HepG2 (cell line): ENCODE data around the gene ADCY9. TPM values are rescaled to one million over a fixed set of nuclear protein-coding genes. Genes with fewer than 3 reads are reported as not detected.

Source experiments
- AGO2 ChIP-seq: fragments of 200-400 bp; formaldehyde crosslinking; optimal IDR thresholded peaks from 2 replicates; pipeline ENCODE3; 2017; ENCODE audit warnings: mild to moderate bottlenecking, low read depth, low read length, moderate library complexity
- FIP1L1 ChIP-seq: fragments of 200-400 bp; formaldehyde crosslinking; IDR thresholded peaks from 2 replicates; pipeline ENCODE4 v1.6.1; 2018; ENCODE audit warnings: low read depth, mild to moderate bottlenecking, low read length, moderate library complexity, borderline replicate concordance; ENCODE audit not compliant: insufficient read depth
- FOXA3 ChIP-seq: IDR thresholded peaks from 2 replicates; pipeline ENCODE4 v1.6.1; 2016; ENCODE audit warnings: missing genetic modification reagents, missing compliant biosample characterization
- FOXK1 ChIP-seq: sonication (generic); formaldehyde crosslinking; IDR thresholded peaks from 2 replicates; pipeline ENCODE4 v1.4.0; 2020; ENCODE audit warnings: low read depth, missing genetic modification reagents, borderline replicate concordance
- FOXP1 ChIP-seq, 2 experiments: fragments of 450-650 bp in 1 of 2; IDR thresholded peaks; 2 replicates each; pipeline ENCODE4 v1.6.1; 2017 to 2018; ENCODE audit warnings: antibody characterized with exemption in 1 of 2
- HIVEP1 ChIP-seq: sonication (generic); formaldehyde crosslinking; IDR thresholded peaks from 2 replicates; pipeline ENCODE4 v1.4.0; 2020; ENCODE audit warnings: mild to moderate bottlenecking, missing genetic modification reagents
- IRF2 ChIP-seq: IDR thresholded peaks from 2 replicates; pipeline ENCODE4 v1.6.1; 2018; ENCODE audit warnings: missing genetic modification reagents, missing compliant biosample characterization
- MATR3 ChIP-seq: sonication (generic); formaldehyde crosslinking; IDR thresholded peaks from 2 replicates; pipeline ENCODE4 v1.4.0; 2020; ENCODE audit warnings: missing genetic modification reagents
- ONECUT2 ChIP-seq: sonication (generic); formaldehyde crosslinking; IDR thresholded peaks from 2 replicates; pipeline ENCODE4 v1.4.0; 2020; ENCODE audit warnings: missing genetic modification reagents
- RFX5 ChIP-seq: IDR thresholded peaks from 2 replicates; pipeline ENCODE4 v1.6.1; 2011; ENCODE audit warnings: low read depth, low read length, improper control_type of control experiment
- RXRB ChIP-seq: IDR thresholded peaks from 2 replicates; pipeline ENCODE4 v1.6.1; 2016; ENCODE audit warnings: borderline replicate concordance, missing genetic modification reagents, missing compliant biosample characterization
- SMAD3 ChIP-seq: sonication (generic); formaldehyde crosslinking; IDR thresholded peaks from 2 replicates; pipeline ENCODE4 v1.4.0; 2020; ENCODE audit warnings: missing genetic modification reagents
- SP140L ChIP-seq: sonication (generic); formaldehyde crosslinking; IDR thresholded peaks from 2 replicates; pipeline ENCODE4 v1.4.0; 2020; ENCODE audit warnings: missing genetic modification reagents, borderline replicate concordance
- TEAD3 ChIP-seq: optimal IDR thresholded peaks from 2 replicates; pipeline ENCODE3; 2016; ENCODE audit warnings: borderline replicate concordance
- TERF1 ChIP-seq: sonication (generic); formaldehyde crosslinking; IDR thresholded peaks from 2 replicates; pipeline ENCODE4 v1.8.0; 2022; ENCODE audit warnings: mild to moderate bottlenecking, missing genetic modification reagents, moderate library complexity
- TRAFD1 ChIP-seq: sonication (generic); formaldehyde crosslinking; IDR thresholded peaks from 2 replicates; pipeline ENCODE4 v1.5.1; 2020; ENCODE audit warnings: missing genetic modification reagents, mild to moderate bottlenecking, borderline replicate concordance
- ZFP1 ChIP-seq: IDR thresholded peaks from 2 replicates; pipeline ENCODE4 v1.6.1; 2016
- ZNF260 ChIP-seq: sonication (generic); formaldehyde crosslinking; IDR thresholded peaks from 2 replicates; pipeline ENCODE4 v1.4.0; 2020; ENCODE audit warnings: missing genetic modification reagents, low read depth, mild to moderate bottlenecking, borderline replicate concordance
- ZNF326 ChIP-seq: sonication (generic); formaldehyde crosslinking; IDR thresholded peaks from 2 replicates; pipeline ENCODE4 v1.4.0; 2020; ENCODE audit warnings: missing genetic modification reagents, borderline replicate concordance
- ZNF337 ChIP-seq: sonication (generic); formaldehyde crosslinking; IDR thresholded peaks from 2 replicates; pipeline ENCODE4 v1.5.1; 2020; ENCODE audit warnings: missing genetic modification reagents, low read depth, mild to moderate bottlenecking, borderline replicate concordance
- ZNF441 ChIP-seq: sonication (generic); formaldehyde crosslinking; IDR thresholded peaks from 2 replicates; pipeline ENCODE4 v1.7.0; 2021; ENCODE audit warnings: missing genetic modification reagents, borderline replicate concordance
- ZNF749 ChIP-seq: sonication (generic); formaldehyde crosslinking; IDR thresholded peaks from 2 replicates; pipeline ENCODE4 v1.8.0; 2022; ENCODE audit warnings: mild to moderate bottlenecking, missing genetic modification reagents, moderate library complexity, borderline replicate concordance
- ZNF75D ChIP-seq: sonication (generic); formaldehyde crosslinking; IDR thresholded peaks from 2 replicates; pipeline ENCODE4 v1.8.1; 2023; ENCODE audit warnings: missing genetic modification reagents, mild to moderate bottlenecking, borderline replicate concordance
- polyA plus RNA-seq, 8 experiments: library from polyadenylated mRNA; depleted of rRNA in 3 of 8; stranded (reverse) in 7 of 8; unstranded in 1 of 8; fragments of >200 nt; fragmentation: Illumina TruSeq in 4 of 8; extraction: Trizol in 4 of 8; gene quantifications; 2 replicates each; pipeline versions ENCODE4 v1.2.1 to v1.2.3, GENCODE V29; 2011 to 2016; ENCODE audit warnings: low read depth in 4 of 8, missing spikeins in 1 of 8, mixed read lengths in 1 of 8; ENCODE audit not compliant: insufficient read depth in 1 of 8
- total RNA-seq, 5 experiments: library from RNA; depleted of rRNA; stranded (reverse); fragments of >200 nt; fragmentation: Illumina TruSeq; extraction: Trizol; gene quantifications; 2 replicates each; pipeline ENCODE4 v1.2.3, GENCODE V29; 2016; ENCODE audit warnings: low read depth in 1 of 5
- TF ChIP-seq, protein P1 (sequence below): IDR thresholded peaks from 2 replicates; pipeline ENCODE4 v1.6.1; 2016; ENCODE audit warnings: control low read depth
- TF ChIP-seq, protein P2 (sequence below): sonication (generic); formaldehyde crosslinking; IDR thresholded peaks from 2 replicates; pipeline ENCODE4 v1.4.0; 2020; ENCODE audit warnings: missing genetic modification reagents

ADCY9 gene
- total and polyA plus RNA-seq, 2 of the 13 experiments (the other 11 are each of a cell fraction or from before 2014, with no cell fraction given) = 11.2 to 13.9 TPM

DNA sequence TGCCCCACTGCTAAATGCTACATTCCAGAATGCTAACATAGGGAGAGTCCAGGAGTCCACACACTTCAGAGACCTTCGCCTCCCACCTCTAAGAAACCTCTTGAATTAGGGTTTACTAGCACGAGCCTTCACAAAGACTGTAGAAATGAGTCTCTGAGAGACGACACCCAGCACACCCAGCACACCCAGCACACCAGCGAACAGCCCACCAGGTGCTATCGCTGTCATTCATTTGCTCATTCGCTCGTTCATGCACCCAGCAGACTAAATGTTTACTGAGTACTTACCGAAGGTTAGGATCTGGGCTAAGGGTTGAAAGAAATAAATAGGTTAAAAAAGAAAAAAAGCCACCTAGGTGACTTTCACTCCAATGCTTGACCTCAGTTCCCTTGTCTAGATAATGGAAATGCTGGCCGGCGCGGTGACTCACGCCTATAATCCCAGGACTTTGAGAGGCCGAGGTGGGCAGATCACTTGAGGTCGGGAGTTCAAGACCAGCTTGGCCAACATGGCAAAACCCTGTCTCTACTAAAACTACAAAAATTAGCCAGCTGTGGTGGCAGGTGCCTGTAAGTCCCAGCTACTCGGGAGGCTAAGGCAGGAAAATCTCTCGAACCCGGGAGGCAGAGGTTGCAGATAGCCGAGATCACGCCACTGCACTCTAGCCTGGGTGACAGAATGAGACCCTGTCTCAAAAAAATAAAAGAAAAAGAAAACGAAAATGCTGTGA lies 100.8 kb downstream of the ADCY9 start (continued):
- TF ChIP-seq, protein P1, sequence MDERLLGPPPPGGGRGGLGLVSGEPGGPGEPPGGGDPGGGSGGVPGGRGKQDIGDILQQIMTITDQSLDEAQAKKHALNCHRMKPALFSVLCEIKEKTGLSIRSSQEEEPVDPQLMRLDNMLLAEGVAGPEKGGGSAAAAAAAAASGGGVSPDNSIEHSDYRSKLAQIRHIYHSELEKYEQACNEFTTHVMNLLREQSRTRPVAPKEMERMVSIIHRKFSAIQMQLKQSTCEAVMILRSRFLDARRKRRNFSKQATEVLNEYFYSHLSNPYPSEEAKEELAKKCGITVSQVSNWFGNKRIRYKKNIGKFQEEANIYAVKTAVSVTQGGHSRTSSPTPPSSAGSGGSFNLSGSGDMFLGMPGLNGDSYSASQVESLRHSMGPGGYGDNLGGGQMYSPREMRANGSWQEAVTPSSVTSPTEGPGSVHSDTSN (CRISPR knock-in tag) = no peak
- TF ChIP-seq TERF1 = no peak
- no peak for TF ChIP-seq FIP1L1
- no peak for TF ChIP-seq TRAFD1
- no peak for TF ChIP-seq FOXK1 (CRISPR knock-in tag)
- TF ChIP-seq HIVEP1 (CRISPR knock-in tag) = no peak
- no peak for TF ChIP-seq ZNF441 (CRISPR knock-in tag)
- TF ChIP-seq FOXA3 (CRISPR knock-in tag) = 0 out of 2 replicates have a peak, but pooled peaks have one; percentile 14
- no peak for TF ChIP-seq ZNF326 (CRISPR knock-in tag)
- no peak for TF ChIP-seq ZNF75D (CRISPR knock-in tag)
- TF ChIP-seq, protein P2, sequence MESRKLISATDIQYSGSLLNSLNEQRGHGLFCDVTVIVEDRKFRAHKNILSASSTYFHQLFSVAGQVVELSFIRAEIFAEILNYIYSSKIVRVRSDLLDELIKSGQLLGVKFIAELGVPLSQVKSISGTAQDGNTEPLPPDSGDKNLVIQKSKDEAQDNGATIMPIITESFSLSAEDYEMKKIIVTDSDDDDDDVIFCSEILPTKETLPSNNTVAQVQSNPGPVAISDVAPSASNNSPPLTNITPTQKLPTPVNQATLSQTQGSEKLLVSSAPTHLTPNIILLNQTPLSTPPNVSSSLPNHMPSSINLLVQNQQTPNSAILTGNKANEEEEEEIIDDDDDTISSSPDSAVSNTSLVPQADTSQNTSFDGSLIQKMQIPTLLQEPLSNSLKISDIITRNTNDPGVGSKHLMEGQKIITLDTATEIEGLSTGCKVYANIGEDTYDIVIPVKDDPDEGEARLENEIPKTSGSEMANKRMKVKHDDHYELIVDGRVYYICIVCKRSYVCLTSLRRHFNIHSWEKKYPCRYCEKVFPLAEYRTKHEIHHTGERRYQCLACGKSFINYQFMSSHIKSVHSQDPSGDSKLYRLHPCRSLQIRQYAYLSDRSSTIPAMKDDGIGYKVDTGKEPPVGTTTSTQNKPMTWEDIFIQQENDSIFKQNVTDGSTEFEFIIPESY (CRISPR knock-in tag) = no peak
- peak; percentile 74 for TF ChIP-seq TEAD3
- TF ChIP-seq IRF2 (CRISPR knock-in tag) = no peak
- 0 out of 2 replicates have a peak, but pooled peaks have one; percentile 26 for TF ChIP-seq ZNF337 (CRISPR knock-in tag)
- no peak for TF ChIP-seq ONECUT2 (CRISPR knock-in tag)
- TF ChIP-seq SP140L (CRISPR knock-in tag) = no peak
- TF ChIP-seq ZNF749 (CRISPR knock-in tag) = no peak
- TF ChIP-seq ZNF260 (CRISPR knock-in tag) = no peak
- no peak for TF ChIP-seq ZFP1 (CRISPR knock-in tag)
- no peak for TF ChIP-seq RFX5
- peak; percentile 69; the same call in 1 of the 2 replicates for TF ChIP-seq RXRB
- no peak for TF ChIP-seq FOXP1 (IDR thresholded peaks at IDR 0.05)
- TF ChIP-seq FOXP1 (CRISPR knock-in tag; IDR thresholded peaks at IDR 0.05) = no peak; the same call in 1 of the 2 replicates
- no peak for TF ChIP-seq SMAD3 (CRISPR knock-in tag)
- TF ChIP-seq AGO2 = no peak
- no peak for TF ChIP-seq MATR3 (CRISPR knock-in tag)
